BJ (cell line): ENCODE data around the gene SAXO1. TPM values are rescaled to one million over a fixed set of nuclear protein-coding genes. Genes with fewer than 3 reads are reported as not detected.

Experiments
- CTCF ChIA-PET: fragments of 350-600 bp; formaldehyde crosslinking; extraction: SDS; loops from one replicate; lab custom pipeline; 2021; ENCODE audit warnings: antibody characterized with exemption, inconsistent platforms; lab: Yijun Ruan, JAX
- POLR2A ChIA-PET: fragments of 300-600 bp; sonication (Branson Sonifier 250); formaldehyde crosslinking; extraction: SDS; loops from one replicate; lab custom pipeline; 2021; ENCODE audit warnings: antibody characterized with exemption; lab: Charles Lee
- DNase-seq: peaks from one replicate; pipeline ENCODE4 v3.0.0-alpha.2; 2011; ENCODE audit warnings: low read depth
- H3K27me3 ChIP-seq: 2 replicates; pipeline ENCODE4 v1.6.0; 2011; ENCODE audit warnings: low read length; ENCODE audit not compliant: control insufficient read depth, insufficient read depth
- H3K36me3 ChIP-seq: 2 replicates; pipeline ENCODE4 v1.5.1; 2011; ENCODE audit warnings: low read length; ENCODE audit not compliant: control insufficient read depth, insufficient read depth
- H3K4me3 ChIP-seq: 2 replicates; pipeline ENCODE4 v1.5.1; 2011; ENCODE audit warnings: low read depth, mild to moderate bottlenecking, control low read depth, low read length
- polyA plus RNA-seq: library from polyadenylated mRNA; depleted of rRNA; stranded (reverse); fragments of >200 nt; gene quantifications from 2 replicates; pipeline ENCODE4 v1.2.3, GENCODE V29; 2011
- TF ChIP-seq, protein P1 (sequence below): IDR thresholded peaks from 2 replicates; pipeline ENCODE4 v1.5.1; 2011; ENCODE audit warnings: low read depth, mild to moderate bottlenecking, control low read depth, inconsistent platforms, low read length, moderate library complexity; ENCODE audit not compliant: insufficient read depth

The SAXO1 gene
- polyA plus RNA-seq, 1 experiment: not detected

DNA sequence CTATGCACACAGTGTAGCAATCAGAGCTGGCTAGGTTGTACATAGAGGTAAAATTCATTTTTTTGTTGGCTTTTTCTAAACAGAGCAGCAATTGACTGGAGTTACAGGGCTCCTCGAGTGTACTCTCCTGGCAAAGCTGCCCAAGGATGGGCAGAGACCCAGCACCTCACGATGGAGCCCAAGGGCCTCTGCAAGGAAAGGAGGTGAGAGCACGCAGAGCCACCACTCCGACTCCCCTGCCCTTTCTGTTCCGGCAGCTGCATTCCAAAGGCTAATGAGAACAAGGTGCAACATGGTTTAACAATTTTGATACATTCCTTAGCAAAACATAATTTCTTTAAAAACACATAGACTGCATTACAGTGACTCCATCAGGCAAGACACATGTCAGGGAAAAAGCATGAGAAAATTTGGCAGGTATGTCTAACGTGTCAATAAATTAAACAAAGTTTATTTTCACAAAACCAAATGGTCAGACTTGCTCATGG lies 47.5 kb downstream of the SAXO1 start:
- TF ChIP-seq, protein P1, sequence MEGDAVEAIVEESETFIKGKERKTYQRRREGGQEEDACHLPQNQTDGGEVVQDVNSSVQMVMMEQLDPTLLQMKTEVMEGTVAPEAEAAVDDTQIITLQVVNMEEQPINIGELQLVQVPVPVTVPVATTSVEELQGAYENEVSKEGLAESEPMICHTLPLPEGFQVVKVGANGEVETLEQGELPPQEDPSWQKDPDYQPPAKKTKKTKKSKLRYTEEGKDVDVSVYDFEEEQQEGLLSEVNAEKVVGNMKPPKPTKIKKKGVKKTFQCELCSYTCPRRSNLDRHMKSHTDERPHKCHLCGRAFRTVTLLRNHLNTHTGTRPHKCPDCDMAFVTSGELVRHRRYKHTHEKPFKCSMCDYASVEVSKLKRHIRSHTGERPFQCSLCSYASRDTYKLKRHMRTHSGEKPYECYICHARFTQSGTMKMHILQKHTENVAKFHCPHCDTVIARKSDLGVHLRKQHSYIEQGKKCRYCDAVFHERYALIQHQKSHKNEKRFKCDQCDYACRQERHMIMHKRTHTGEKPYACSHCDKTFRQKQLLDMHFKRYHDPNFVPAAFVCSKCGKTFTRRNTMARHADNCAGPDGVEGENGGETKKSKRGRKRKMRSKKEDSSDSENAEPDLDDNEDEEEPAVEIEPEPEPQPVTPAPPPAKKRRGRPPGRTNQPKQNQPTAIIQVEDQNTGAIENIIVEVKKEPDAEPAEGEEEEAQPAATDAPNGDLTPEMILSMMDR: no peak
- DNase-seq: no peak
- Histone ChIP-seq H3K27me3 (no peaks in the 10 kb centered on the region), H3K36me3 (no peaks in the 10 kb centered on the region), H3K4me3 (no peak overlapping the region)
- CTCF ChIA-PET: interaction anchor here (0.5 to 1.1 kb wide), 2 partner anchors 9 to 547 kb away, joined by 3 read pairs; no protein-coding TSS in a partner anchor
- POLR2A ChIA-PET: no interaction called here

DNA sequence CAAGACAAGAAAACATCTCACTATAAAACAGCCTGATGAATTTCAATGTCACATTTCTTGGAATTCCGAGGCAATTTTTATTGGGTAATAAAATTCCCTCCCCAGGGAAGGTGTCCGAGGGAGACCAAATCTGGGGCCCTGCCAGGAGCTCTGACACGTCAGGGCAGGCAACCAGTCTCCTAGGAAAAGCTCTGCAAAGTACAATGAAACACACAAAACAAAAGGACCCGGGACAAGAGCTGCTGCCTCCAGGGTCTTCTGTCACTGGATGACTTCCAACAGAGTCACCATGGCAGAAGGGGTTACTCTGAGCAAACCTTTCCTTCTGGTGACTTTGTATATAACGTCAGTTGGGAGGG lies 50.8 kb downstream of the SAXO1 start:
- TF ChIP-seq, protein P1: no peak
- ChIA-PET CTCF (interaction anchor here (1.2 to 1.4 kb wide), 2 partner anchors 47 to 482 kb away, joined by 3 to 4 read pairs; no protein-coding TSS in a partner anchor), POLR2A (no interaction called here)
- Histone ChIP-seq H3K27me3 (no peaks in the 10 kb centered on the region), H3K4me3 (no peak overlapping the region), H3K36me3 (no peaks in the 10 kb centered on the region)
- no peak for DNase-seq

DNA sequence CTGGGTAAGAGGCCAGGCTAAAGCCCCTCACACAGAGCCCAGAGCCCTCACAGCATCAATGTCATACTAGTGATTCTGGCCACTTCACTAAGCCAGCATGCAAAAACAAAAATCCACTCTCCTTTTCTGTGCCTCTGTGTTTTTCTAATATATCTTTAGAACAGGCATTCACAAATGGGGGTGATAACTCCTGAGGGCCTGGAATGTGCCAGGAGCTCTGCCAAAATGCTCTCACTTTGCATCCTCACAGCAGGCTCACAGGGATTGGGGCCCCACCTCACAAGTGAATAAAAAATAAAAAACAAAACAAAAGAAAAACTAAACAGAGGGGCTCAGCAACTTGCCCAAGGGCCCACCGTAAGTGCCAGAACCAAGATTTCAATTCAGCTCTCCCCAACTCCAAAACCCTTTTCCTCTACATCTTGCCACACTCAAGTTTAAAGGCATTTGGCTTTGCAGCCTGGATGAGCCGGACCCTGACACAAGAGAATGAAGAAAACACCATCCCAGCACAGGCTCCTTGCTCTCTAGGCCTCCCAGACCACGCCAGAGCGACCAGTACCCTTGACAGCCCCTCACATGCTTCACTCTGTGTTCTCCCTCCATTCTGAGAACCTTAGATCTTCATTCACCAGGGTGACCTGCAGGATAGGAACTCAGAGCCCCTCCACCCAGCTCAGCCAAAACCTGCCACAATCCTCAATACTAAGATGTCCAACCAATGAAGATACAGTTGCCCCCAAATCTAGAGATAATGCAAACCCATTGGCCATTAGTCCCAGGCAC lies 51.3 kb downstream of the SAXO1 start:
- ChIA-PET CTCF (interaction anchor here (1.2 to 1.4 kb wide), 2 partner anchors 47 to 483 kb away, joined by 3 to 4 read pairs; no protein-coding TSS in a partner anchor), POLR2A (no interaction called here)
- TF ChIP-seq, protein P1: no peak
- no peaks in the 10 kb centered on the region for H3K27me3 ChIP-seq
- DNase-seq: no peak
- H3K36me3 ChIP-seq: no peaks in the 10 kb centered on the region
- no peak overlapping the region for H3K4me3 ChIP-seq

DNA sequence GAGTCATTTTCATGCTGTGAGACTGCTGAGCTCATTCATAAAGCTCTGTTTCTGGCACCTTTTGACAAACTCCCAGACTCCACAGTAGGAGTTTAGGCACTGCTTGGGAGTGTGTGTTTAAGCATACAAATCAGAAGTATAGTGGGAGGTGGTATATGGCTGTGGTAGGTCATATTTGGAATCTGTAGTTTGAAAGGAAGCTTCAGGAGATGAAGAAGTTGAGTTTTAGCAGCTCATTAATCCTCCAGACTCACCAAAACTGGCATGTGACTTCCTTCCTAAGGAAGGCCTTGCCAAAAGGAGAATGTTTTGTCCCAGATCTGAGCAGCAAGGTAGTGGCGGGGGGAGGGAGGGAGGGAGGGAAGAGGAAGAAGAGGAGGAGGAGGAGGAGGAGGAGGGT lies 52.8 kb downstream of the SAXO1 start:
- POLR2A ChIA-PET: no interaction called here
- TF ChIP-seq, protein P1: no peak
- Histone ChIP-seq H3K4me3 (no peak overlapping the region), H3K36me3 (no peaks in the 10 kb centered on the region), H3K27me3 (peaks cover 2% of the 10 kb centered on the region; the same call in 1 of the 2 replicates)
- DNase-seq: no peak
- CTCF ChIA-PET: interaction anchor here (1.0 kb wide), 2 partner anchors 9 to 742 kb away, joined by 3 to 5 read pairs; no protein-coding TSS in a partner anchor

DNA sequence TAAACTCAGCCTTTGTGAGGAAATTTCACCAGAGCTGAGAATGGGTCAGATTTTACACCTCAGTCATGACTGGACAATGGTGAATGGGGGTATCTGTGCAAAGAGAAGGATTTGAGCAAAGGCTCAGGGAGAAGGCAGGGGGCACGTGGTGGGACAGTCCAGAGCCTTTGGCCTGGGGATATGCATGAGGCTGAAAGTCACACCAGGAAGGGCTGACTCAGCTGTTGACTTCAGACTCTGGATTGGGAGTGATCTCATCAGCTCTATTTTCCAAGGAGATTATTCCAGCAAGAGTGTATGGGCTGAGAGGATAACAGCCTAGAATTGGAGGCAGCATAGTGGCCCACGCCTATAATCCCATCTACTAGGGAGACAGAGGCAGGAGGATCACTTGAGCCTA lies 53.6 kb downstream of the SAXO1 start:
- CTCF ChIA-PET: interaction anchor here (1.0 kb wide), 1 partner anchor 8 kb away, joined by 5 read pairs; no protein-coding TSS in a partner anchor
- Histone ChIP-seq H3K36me3 (no peaks in the 10 kb centered on the region), H3K4me3 (no peak overlapping the region), H3K27me3 (peaks cover 2% of the 10 kb centered on the region; the same call in 1 of the 2 replicates)
- POLR2A ChIA-PET: no interaction called here
- TF ChIP-seq, protein P1: no peak
- DNase-seq: no peak
